H9 (cell line): ENCODE results near the gene CDH4. TPM values are rescaled to one million over a fixed set of nuclear protein-coding genes. Genes with fewer than 3 reads are reported as not detected.

ENCODE experiments used
- DNase-seq: peaks from one replicate; pipeline ENCODE4 v3.0.0-alpha.2; 2017
- H2AFZ ChIP-seq: one replicate; pipeline ENCODE4 v1.6.1; 2013; ENCODE audit warnings: mild to moderate bottlenecking, low read length, control low read depth, moderate library complexity
- H2AK5ac ChIP-seq: 2 replicates; pipeline ENCODE4 v1.6.1; 2013; ENCODE audit warnings: low read length, control low read depth, mixed read lengths; ENCODE audit not compliant: insufficient read length
- H2BK120ac ChIP-seq: one replicate; pipeline ENCODE4 v1.6.1; 2013; ENCODE audit warnings: low read depth, mild to moderate bottlenecking, low read length, control low read depth, inconsistent platforms; ENCODE audit not compliant: poor library complexity, severe bottlenecking
- H2BK12ac ChIP-seq: 2 replicates; pipeline ENCODE4 v1.6.1; 2013; ENCODE audit warnings: low read length, control low read depth, mixed read lengths, low read depth; ENCODE audit not compliant: insufficient read length
- H2BK15ac ChIP-seq: 2 replicates; pipeline ENCODE4 v1.6.1; 2013; ENCODE audit warnings: low read depth, low read length, control low read depth
- H2BK20ac ChIP-seq: one replicate; pipeline ENCODE4 v1.6.1; 2013; ENCODE audit warnings: low read depth, mild to moderate bottlenecking, low read length, control low read depth, inconsistent platforms; ENCODE audit not compliant: poor library complexity, severe bottlenecking
- H2BK5ac ChIP-seq: 2 replicates; pipeline ENCODE4 v1.6.1; 2013; ENCODE audit warnings: low read length, control low read depth, mixed read lengths; ENCODE audit not compliant: insufficient read length
- H3K14ac ChIP-seq: 2 replicates; pipeline ENCODE4 v1.6.1; 2013; ENCODE audit warnings: low read length, control low read depth; ENCODE audit not compliant: insufficient read depth
- H3K18ac ChIP-seq: 2 replicates; pipeline ENCODE4 v1.6.1; 2013; ENCODE audit warnings: low read depth, mild to moderate bottlenecking, mixed read lengths, low read length, control low read depth; ENCODE audit not compliant: insufficient read length
- H3K23ac ChIP-seq: 2 replicates; pipeline ENCODE4 v1.6.1; 2013; ENCODE audit warnings: low read length, control low read depth, mixed read lengths, low read depth; ENCODE audit not compliant: insufficient read length
- H3K23me2 ChIP-seq: 2 replicates; pipeline ENCODE4 v1.6.1; 2013; ENCODE audit warnings: low read depth, mild to moderate bottlenecking, mixed read lengths, low read length, control low read depth; ENCODE audit not compliant: insufficient read length, poor library complexity, severe bottlenecking
- H3K27ac ChIP-seq: 2 replicates; pipeline ENCODE4 v1.5.1; 2013; ENCODE audit warnings: low read length, control low read depth, mixed read lengths, low read depth; ENCODE audit not compliant: insufficient read length
- H3K27me3 ChIP-seq: 2 replicates; pipeline ENCODE4 v1.6.1; 2013; ENCODE audit warnings: low read length, control low read depth, inconsistent platforms; ENCODE audit not compliant: insufficient read depth
- H3K4ac ChIP-seq: 2 replicates; pipeline ENCODE4 v1.6.1; 2013; ENCODE audit warnings: low read depth, mild to moderate bottlenecking, control low read depth, inconsistent platforms, low read length, moderate library complexity
- H3K4me1 ChIP-seq: 2 replicates; pipeline ENCODE4 v1.6.1; 2013; ENCODE audit warnings: low read length, control low read depth, inconsistent platforms; ENCODE audit not compliant: insufficient read depth
- H3K4me2 ChIP-seq: 2 replicates; pipeline ENCODE4 v1.6.1; 2013; ENCODE audit warnings: low read length, control low read depth, mixed read lengths; ENCODE audit not compliant: insufficient read length, insufficient read depth
- H3K56ac ChIP-seq: 2 replicates; pipeline ENCODE4 v1.6.1; 2013; ENCODE audit warnings: low read depth, mild to moderate bottlenecking, mixed read lengths, low read length, control low read depth; ENCODE audit not compliant: insufficient read length
- H3K79me1 ChIP-seq: 2 replicates; pipeline ENCODE4 v1.6.1; 2013; ENCODE audit warnings: low read depth, mild to moderate bottlenecking, moderate library complexity, low read length, control low read depth, inconsistent platforms; ENCODE audit not compliant: insufficient read depth, poor library complexity, severe bottlenecking
- H3K79me2 ChIP-seq: 2 replicates; pipeline ENCODE4 v1.6.1; 2013; ENCODE audit warnings: low read length, control low read depth, inconsistent platforms; ENCODE audit not compliant: insufficient read depth
- H3K9ac ChIP-seq: 2 replicates; pipeline ENCODE4 v1.6.1; 2013; ENCODE audit warnings: low read length, control low read depth, mixed read lengths; ENCODE audit not compliant: insufficient read length; ENCODE audit errors: extremely low read depth
- H3K9me3 ChIP-seq: one replicate; pipeline ENCODE4 v1.6.1; 2013; ENCODE audit warnings: low read depth, low read length, inconsistent platforms; ENCODE audit not compliant: control insufficient read depth
- H3T11ph ChIP-seq: one replicate; pipeline ENCODE4 v1.6.1; 2013; ENCODE audit warnings: mild to moderate bottlenecking, low read length, control low read depth, inconsistent platforms
- H4K20me1 ChIP-seq: one replicate; pipeline ENCODE4 v1.6.1; 2013; ENCODE audit not compliant: control insufficient read depth, insufficient read length, insufficient read depth
- H4K5ac ChIP-seq: 2 replicates; pipeline ENCODE4 v1.6.1; 2013; ENCODE audit warnings: low read depth, mild to moderate bottlenecking, mixed read lengths, low read length, control low read depth; ENCODE audit not compliant: insufficient read length
- H4K8ac ChIP-seq: replicated peaks from 2 replicates; pipeline ENCODE4 v1.6.1; 2013; ENCODE audit warnings: low read length, control low read depth, mixed read lengths, low read depth; ENCODE audit not compliant: insufficient read length
- H4K91ac ChIP-seq: 2 replicates; pipeline ENCODE4 v1.6.1; 2013; ENCODE audit warnings: low read depth, mild to moderate bottlenecking, moderate library complexity, mixed read lengths, low read length, control low read depth; ENCODE audit not compliant: insufficient read length
- H3K27ac Mint-ChIP-seq, 3 experiments: 2 replicates in 2 of 3; 3 replicates in 1 of 3; pipeline ENCODE4 v1.8.0; 2020 to 2021; ENCODE audit warnings: mixed read lengths in 3 of 3, mild to moderate bottlenecking in 1 of 3, moderate library complexity in 1 of 3
- H3K27me3 Mint-ChIP-seq: 2 replicates; pipeline ENCODE4 v1.8.0; 2021; ENCODE audit warnings: low read depth, mild to moderate bottlenecking, moderate library complexity, mixed read lengths
- H3K36me3 Mint-ChIP-seq, 3 experiments: 2 replicates in 2 of 3; 3 replicates in 1 of 3; pipeline ENCODE4 v1.8.0; 2020 to 2021; ENCODE audit warnings: low read depth in 3 of 3, mixed read lengths in 3 of 3; ENCODE audit not compliant: insufficient read depth in 1 of 3
- H3K4me1 Mint-ChIP-seq, 2 experiments: 2 replicates each; pipeline ENCODE4 v1.8.0; 2020; ENCODE audit warnings: mixed read lengths in 2 of 2
- H3K4me3 Mint-ChIP-seq, 2 experiments: 2 replicates in 1 of 2; 3 replicates in 1 of 2; pipeline ENCODE4 v1.8.0; 2020 to 2021; ENCODE audit warnings: mild to moderate bottlenecking in 2 of 2, mixed read lengths in 2 of 2, moderate library complexity in 1 of 2
- H3K9me3 Mint-ChIP-seq, 2 experiments: 2 replicates in 1 of 2; 3 replicates in 1 of 2; pipeline ENCODE4 v1.8.0; 2020; ENCODE audit warnings: mild to moderate bottlenecking in 2 of 2, mixed read lengths in 2 of 2, moderate library complexity in 1 of 2
- WGBS: extraction: QIAGEN DNeasy Blood & Tissue Kit; methylation state at CpG from one replicate; pipeline ENCODE4 v1.1.7; 2013; ENCODE audit warnings: missing lambda C conversion rate, low lambda C conversion rate, mixed read lengths; ENCODE audit not compliant: insufficient read length; ENCODE audit errors: extremely low coverage; 5-methylcytosine and 5-hydroxymethylcytosine counted together
- total RNA-seq: library from RNA; stranded (reverse); gene quantifications from 2 replicates; pipeline ENCODE4 v1.2.1, GENCODE V29; 2021
- TF ChIP-seq, protein P1 (sequence below): fragments of 200-600 bp; sonication (generic); conservative IDR thresholded peaks from 3 replicates; pipeline ENCODE4 v1.8.0; 2021; ENCODE audit warnings: antibody characterized with exemption, mild to moderate bottlenecking

Gene CDH4
- total RNA-seq, 1 experiment from 2014 or later: 3.0 TPM

DNA sequence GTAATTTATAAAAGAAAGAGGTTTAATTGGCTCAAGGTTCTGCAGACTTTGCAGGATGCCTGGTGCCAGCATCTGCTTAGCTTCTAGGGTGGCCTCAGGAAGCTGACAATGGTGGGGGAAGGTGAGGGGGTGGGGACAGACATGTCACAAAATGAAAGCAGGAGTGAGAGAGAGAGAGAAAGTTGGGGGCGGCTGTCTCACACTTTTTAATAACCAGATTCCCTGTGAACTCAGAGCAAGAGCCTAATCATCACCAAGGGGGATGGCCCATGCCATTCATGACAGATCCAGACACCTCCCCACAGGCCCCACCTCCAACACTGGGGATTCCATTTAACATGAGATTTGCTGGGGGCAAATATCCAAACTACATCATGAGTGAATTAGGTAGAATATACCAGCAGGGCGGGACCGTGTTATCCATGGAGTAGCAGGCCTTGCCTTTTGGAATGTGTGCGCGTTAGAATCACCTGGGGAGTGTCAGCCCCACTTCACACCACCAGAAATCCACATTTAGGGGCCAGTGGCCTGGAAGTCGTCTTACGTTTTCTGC, 258.8 kb downstream of the CDH4 start:
- H3K9me3 ChIP-seq: no peaks in the 10 kb centered on the region
- H2BK12ac ChIP-seq: no peak overlapping the region
- H3K79me1 ChIP-seq: no peaks in the 10 kb centered on the region
- H4K91ac ChIP-seq: no peak overlapping the region
- no peak overlapping the region for H3K9ac ChIP-seq
- Mint-ChIP-seq H3K36me3 (no peaks in the 10 kb centered on the region), H3K4me3 (no peak overlapping the region), H3K9me3 (no peaks in the 10 kb centered on the region), H3K4me1 (peaks cover 45 to 48% of the 10 kb centered on the region in 2 experiments), H3K27ac (no peak overlapping the region; a peak in 1 of 7 replicates), H3K27me3 (peaks cover 18% of the 10 kb centered on the region)
- no peaks in the 10 kb centered on the region for H3K23me2 ChIP-seq
- no peak overlapping the region for H4K8ac ChIP-seq
- H3K4me2 ChIP-seq: no peak overlapping the region
- no peak overlapping the region for H3K27ac ChIP-seq
- peaks cover 7% of the 10 kb centered on the region; the same call in 1 of the 2 replicates for H3K4me1 ChIP-seq
- H3K56ac ChIP-seq: no peak overlapping the region
- H2BK120ac ChIP-seq: no peak overlapping the region
- no peak overlapping the region for H2BK15ac ChIP-seq
- H3K18ac ChIP-seq: no peak overlapping the region
- no peak overlapping the region for H2BK5ac ChIP-seq
- no peaks in the 10 kb centered on the region; the same call in 1 of the 2 replicates for H3K27me3 ChIP-seq
- no peak overlapping the region for H2AFZ ChIP-seq
- H3K14ac ChIP-seq: no peak overlapping the region
- no peaks in the 10 kb centered on the region for H3K79me2 ChIP-seq
- H2AK5ac ChIP-seq: no peak overlapping the region
- no peak overlapping the region for H3T11ph ChIP-seq
- H4K5ac ChIP-seq: no peak overlapping the region
- no peak overlapping the region for H3K23ac ChIP-seq
- no peak overlapping the region for H2BK20ac ChIP-seq
- WGBS: no CpG with 5 or more reads among the region's 7 CpGs
- no peak for DNase-seq
- H3K4ac ChIP-seq: no peak overlapping the region
- TF ChIP-seq, protein P1, sequence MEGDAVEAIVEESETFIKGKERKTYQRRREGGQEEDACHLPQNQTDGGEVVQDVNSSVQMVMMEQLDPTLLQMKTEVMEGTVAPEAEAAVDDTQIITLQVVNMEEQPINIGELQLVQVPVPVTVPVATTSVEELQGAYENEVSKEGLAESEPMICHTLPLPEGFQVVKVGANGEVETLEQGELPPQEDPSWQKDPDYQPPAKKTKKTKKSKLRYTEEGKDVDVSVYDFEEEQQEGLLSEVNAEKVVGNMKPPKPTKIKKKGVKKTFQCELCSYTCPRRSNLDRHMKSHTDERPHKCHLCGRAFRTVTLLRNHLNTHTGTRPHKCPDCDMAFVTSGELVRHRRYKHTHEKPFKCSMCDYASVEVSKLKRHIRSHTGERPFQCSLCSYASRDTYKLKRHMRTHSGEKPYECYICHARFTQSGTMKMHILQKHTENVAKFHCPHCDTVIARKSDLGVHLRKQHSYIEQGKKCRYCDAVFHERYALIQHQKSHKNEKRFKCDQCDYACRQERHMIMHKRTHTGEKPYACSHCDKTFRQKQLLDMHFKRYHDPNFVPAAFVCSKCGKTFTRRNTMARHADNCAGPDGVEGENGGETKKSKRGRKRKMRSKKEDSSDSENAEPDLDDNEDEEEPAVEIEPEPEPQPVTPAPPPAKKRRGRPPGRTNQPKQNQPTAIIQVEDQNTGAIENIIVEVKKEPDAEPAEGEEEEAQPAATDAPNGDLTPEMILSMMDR: no peak
- H4K20me1 ChIP-seq: no peaks in the 10 kb centered on the region
